ENCODE measurements around the gene KANSL1. TPM values are rescaled to one million over a fixed set of nuclear protein-coding genes. Genes with fewer than 3 reads are reported as not detected.
"Not testable (repeated sequence)": the region's sequence is repeated elsewhere in the genome, so short reads cannot be mapped to it uniquely, and the experiment has no call there.

KANSL1 gene
- total and polyA plus RNA-seq, 2 of the 4 experiments (the other 2 are of a cell fraction), result 19.1 to 49.6 TPM

DNA sequence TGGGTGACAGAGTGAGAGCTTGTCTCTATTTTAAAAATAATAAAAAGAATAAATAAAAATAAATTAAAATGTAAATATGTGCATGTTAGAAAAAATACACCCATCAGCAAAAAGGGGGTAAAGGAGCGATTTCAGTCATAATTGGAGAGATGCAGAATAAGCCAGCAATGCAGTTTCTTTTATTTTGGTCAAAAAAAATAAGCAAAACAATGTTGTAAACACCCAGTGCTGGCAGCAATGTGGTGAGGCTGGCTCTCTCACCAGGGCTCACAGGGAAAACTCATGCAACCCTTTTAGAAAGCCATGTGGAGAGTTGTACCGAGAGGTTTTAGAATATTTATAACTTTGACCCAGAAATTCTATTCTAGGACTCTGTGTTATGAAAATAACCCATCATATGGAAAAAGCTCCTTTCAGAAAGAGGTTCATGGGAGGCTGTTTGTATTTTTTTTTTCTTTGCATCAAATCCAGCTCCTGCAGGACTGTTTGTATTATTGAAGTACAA, 185.7 kb downstream of the KANSL1 start:
- Histone ChIP-seq H3K9ac (ENCODE audit: low read depth, low read length) (no peak overlapping the region), H3K23ac (ENCODE audit: low read depth, low read length) (no peak overlapping the region), H2BK15ac (ENCODE audit: low read depth, low read length) (no peak overlapping the region), H4K8ac (ENCODE audit: low read depth in 2 of 2, low read length in 2 of 2) (no peak overlapping the region), H3K4me2 (ENCODE audit: low read depth, low read length) (no peak overlapping the region), H3K4me1 (ENCODE audit: control insufficient read depth, insufficient read depth, low read length) (peaks cover 6% of the 10 kb centered on the region), H2BK5ac (ENCODE audit: low read depth, low read length, poor library complexity, severe bottlenecking) (no peak overlapping the region), H3K9me3 (ENCODE audit: control insufficient read depth, insufficient read depth, low read length) (no peaks in the 10 kb centered on the region), H3K27ac (ENCODE audit: insufficient read depth, low read length) (no peak overlapping the region), H3K36me3 (ENCODE audit: control insufficient read depth, insufficient read depth, low read length) (no peaks in the 10 kb centered on the region), H2BK20ac (ENCODE audit: low read depth, low read length) (no peak overlapping the region), H3K9me1 (ENCODE audit: insufficient read depth, low read length) (no peaks in the 10 kb centered on the region), H3K4ac (ENCODE audit: low read depth, low read length) (no peak overlapping the region), H2AFZ (replicated peaks; ENCODE audit: low read length, poor library complexity) (no peak overlapping the region), H3K79me1 (ENCODE audit: low read depth in 1 of 2, low read length in 2 of 2) (no peaks in the 10 kb centered on the region), H3K56ac (ENCODE audit: extremely low read depth, insufficient read depth, low read length) (no peak overlapping the region), H3K18ac (ENCODE audit: low read depth, low read length) (no peak overlapping the region), H3K27me3 (ENCODE audit: control insufficient read depth, insufficient read depth, low read length) (peaks cover 5% of the 10 kb centered on the region), H3K14ac (replicated peaks; ENCODE audit: low read depth, low read length) (no peak overlapping the region), H4K91ac (ENCODE audit: insufficient read depth, low read depth, low read length) (no peak overlapping the region), H2AK5ac (ENCODE audit: low read depth, low read length) (no peak overlapping the region), H4K5ac (ENCODE audit: low read depth, low read length) (no peak overlapping the region), H4K20me1 (ENCODE audit: insufficient read depth, low read length) (no peaks in the 10 kb centered on the region), H2BK120ac (ENCODE audit: low read depth, low read length) (no peak overlapping the region), H2AK9ac (replicated peaks; ENCODE audit: low read depth, low read length, poor library complexity) (no peak overlapping the region), H3K4me3 (ENCODE audit: insufficient read depth, low read depth, low read length) (no peak overlapping the region)
- no TSS peak for BruUV-seq (replicated peaks)
- CTCF ChIA-PET, result interaction anchor here (1.2 kb wide), 1 partner anchor 280 kb away, joined by 3 read pairs; no protein-coding TSS in a partner anchor
- no peak for TF ChIP-seq RAD21 (IDR thresholded peaks at IDR 0.05; ENCODE audit: low read length)
- peak; percentile 40 for TF ChIP-seq MAFK (IDR thresholded peaks at IDR 0.05; ENCODE audit: low read depth, low read length)
- TF ChIP-seq MAZ (IDR thresholded peaks at IDR 0.05; ENCODE audit: borderline replicate concordance, low read depth, low read length), result no peak
- TF ChIP-seq, protein P1, sequence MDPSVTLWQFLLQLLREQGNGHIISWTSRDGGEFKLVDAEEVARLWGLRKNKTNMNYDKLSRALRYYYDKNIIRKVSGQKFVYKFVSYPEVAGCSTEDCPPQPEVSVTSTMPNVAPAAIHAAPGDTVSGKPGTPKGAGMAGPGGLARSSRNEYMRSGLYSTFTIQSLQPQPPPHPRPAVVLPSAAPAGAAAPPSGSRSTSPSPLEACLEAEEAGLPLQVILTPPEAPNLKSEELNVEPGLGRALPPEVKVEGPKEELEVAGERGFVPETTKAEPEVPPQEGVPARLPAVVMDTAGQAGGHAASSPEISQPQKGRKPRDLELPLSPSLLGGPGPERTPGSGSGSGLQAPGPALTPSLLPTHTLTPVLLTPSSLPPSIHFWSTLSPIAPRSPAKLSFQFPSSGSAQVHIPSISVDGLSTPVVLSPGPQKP (IDR thresholded peaks at IDR 0.05; ENCODE audit: borderline replicate concordance, low read depth, low read length), result no peak
- no peak for TF ChIP-seq SMC3 (IDR thresholded peaks at IDR 0.05; ENCODE audit: low read depth, low read length)
- TF ChIP-seq CEBPB (IDR thresholded peaks at IDR 0.05; ENCODE audit: low read depth, low read length), result no peak
- ATAC-seq (ENCODE audit: low read depth), result no peak
- DNase-seq, result no peak
- dilution Hi-C loops (cut with HindIII; ENCODE audit: low sequenced_read_pairs, unreplicated experiment) (no loop called here), in situ Hi-C loops (cut with MboI; ENCODE audit: low sequenced_read_pairs) (no loop called here), intact Hi-C loops (cut with micrococcal nuclease) (loop anchor here (10.0 kb wide), 1 partner anchor 277 kb away; no protein-coding TSS in a partner anchor)
- POLR2A ChIA-PET (ENCODE audit: unreplicated experiment), result interaction anchor here (0.5 to 0.6 kb wide), 2 partner anchors 248 to 272 kb away, joined by 3 read pairs; no protein-coding TSS in a partner anchor
- WGBS, 2 experiments (ENCODE audit: extremely low coverage in 2 of 2, insufficient read length in 1 of 2), result no CpG with 5 or more reads among the region's 2 CpGs

DNA sequence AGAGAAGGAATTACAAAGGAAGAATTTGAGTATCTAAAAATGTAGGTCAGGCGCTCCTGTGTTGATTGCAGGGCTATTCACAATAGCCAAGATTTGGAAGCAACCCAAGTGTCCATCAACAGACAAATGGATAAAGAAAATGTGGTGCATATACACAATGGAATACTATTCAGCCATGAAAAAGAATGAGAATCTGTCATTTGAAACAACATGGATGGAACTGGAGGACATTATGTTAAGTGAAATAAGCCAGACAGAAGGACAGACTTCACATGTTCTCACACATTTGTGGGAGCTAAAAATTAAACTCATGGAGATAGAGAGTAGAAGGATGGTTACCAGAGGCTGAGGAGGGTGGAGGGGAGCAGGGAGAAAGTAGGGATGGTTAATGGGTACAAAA, 187.1 kb downstream of the KANSL1 start:
- H3K4me2 ChIP-seq (ENCODE audit: low read depth, low read length); in situ Hi-C loops (cut with MboI; ENCODE audit: low sequenced_read_pairs); H3K27ac ChIP-seq (ENCODE audit: insufficient read depth, low read length); POLR2A ChIA-PET (ENCODE audit: unreplicated experiment); H2BK20ac ChIP-seq (ENCODE audit: low read depth, low read length); H3K4ac ChIP-seq (ENCODE audit: low read depth, low read length); ATAC-seq (ENCODE audit: low read depth); H3K27me3 ChIP-seq (ENCODE audit: control insufficient read depth, insufficient read depth, low read length); H3K56ac ChIP-seq (ENCODE audit: extremely low read depth, insufficient read depth, low read length); H2AK5ac ChIP-seq (ENCODE audit: low read depth, low read length); H2BK15ac ChIP-seq (ENCODE audit: low read depth, low read length); H3K9me3 ChIP-seq (ENCODE audit: control insufficient read depth, insufficient read depth, low read length); DNase-seq; H2AFZ ChIP-seq (replicated peaks; ENCODE audit: low read length, poor library complexity); H4K20me1 ChIP-seq (ENCODE audit: insufficient read depth, low read length); H3K23ac ChIP-seq (ENCODE audit: low read depth, low read length); H3K14ac ChIP-seq (replicated peaks; ENCODE audit: low read depth, low read length); H3K36me3 ChIP-seq (ENCODE audit: control insufficient read depth, insufficient read depth, low read length); H3K79me1 ChIP-seq (ENCODE audit: low read depth in 1 of 2, low read length in 2 of 2); H3K18ac ChIP-seq (ENCODE audit: low read depth, low read length); H4K91ac ChIP-seq (ENCODE audit: insufficient read depth, low read depth, low read length); CTCF ChIA-PET; H2AK9ac ChIP-seq (replicated peaks; ENCODE audit: low read depth, low read length, poor library complexity); H3K4me3 ChIP-seq (ENCODE audit: insufficient read depth, low read depth, low read length); H2BK120ac ChIP-seq (ENCODE audit: low read depth, low read length); H3K4me1 ChIP-seq (ENCODE audit: control insufficient read depth, insufficient read depth, low read length); H4K8ac ChIP-seq (ENCODE audit: low read depth in 2 of 2, low read length in 2 of 2); H3K9ac ChIP-seq (ENCODE audit: low read depth, low read length); H2BK5ac ChIP-seq (ENCODE audit: low read depth, low read length, poor library complexity, severe bottlenecking); dilution Hi-C loops (cut with HindIII; ENCODE audit: low sequenced_read_pairs, unreplicated experiment); H4K5ac ChIP-seq (ENCODE audit: low read depth, low read length); BruUV-seq (replicated peaks); H3K9me1 ChIP-seq (ENCODE audit: insufficient read depth, low read length): not testable (repeated sequence)
- intact Hi-C loops (cut with micrococcal nuclease), result loop anchor here (10.0 kb wide), 1 partner anchor 279 kb away; no protein-coding TSS in a partner anchor
- WGBS, 2 experiments (ENCODE audit: extremely low coverage in 2 of 2, insufficient read length in 1 of 2), result no CpG with 5 or more reads among the region's 1 CpG

Measured in IMR-90 (cell line).